Mesendoderm (in vitro differentiated cells): ENCODE data around the gene ADARB2.
"Not testable (repeated sequence)": the region's sequence is repeated elsewhere in the genome, so short reads cannot be mapped to it uniquely, and the experiment has no call there.

Experiments
- DNase-seq: peaks from one replicate; pipeline ENCODE4 v3.0.0; 2013
- H2AK5ac ChIP-seq: 2 replicates; pipeline ENCODE4 v1.6.1; 2013; ENCODE audit warnings: low read length, inconsistent platforms
- H2BK120ac ChIP-seq: 2 replicates; pipeline ENCODE4 v1.6.1; 2013; ENCODE audit warnings: low read depth, mild to moderate bottlenecking, low read length, moderate library complexity, mixed read lengths
- H2BK15ac ChIP-seq: replicated peaks from 2 replicates; pipeline ENCODE4 v1.6.1; 2013; ENCODE audit warnings: low read depth, mild to moderate bottlenecking, moderate library complexity
- H2BK5ac ChIP-seq: 2 replicates; pipeline ENCODE4 v1.6.1; 2013; ENCODE audit warnings: low read length, inconsistent platforms
- H3K18ac ChIP-seq: 2 replicates; pipeline ENCODE4 v1.6.1; 2013; ENCODE audit warnings: mild to moderate bottlenecking, low read length, mixed read lengths
- H3K23ac ChIP-seq: one replicate; pipeline ENCODE4 v1.6.1; 2013; ENCODE audit warnings: low read length
- H3K27ac ChIP-seq: 2 replicates; pipeline ENCODE4 v1.5.1; 2013; ENCODE audit warnings: low read depth, mild to moderate bottlenecking, inconsistent platforms, low read length, moderate library complexity
- H3K27me3 ChIP-seq: 2 replicates; pipeline ENCODE4 v1.6.1; 2013; ENCODE audit warnings: low read length, control low read depth, mild to moderate bottlenecking, inconsistent platforms; ENCODE audit not compliant: insufficient read depth, poor library complexity
- H3K36me3 ChIP-seq: 2 replicates; pipeline ENCODE4 v1.6.1; 2013; ENCODE audit warnings: low read length, inconsistent platforms; ENCODE audit not compliant: control insufficient read depth, insufficient read depth
- H3K4ac ChIP-seq: one replicate; pipeline ENCODE4 v1.6.1; 2013; ENCODE audit warnings: low read depth, mild to moderate bottlenecking, low read length, moderate library complexity
- H3K4me1 ChIP-seq: 2 replicates; pipeline ENCODE4 v1.6.1; 2013; ENCODE audit warnings: low read depth, low read length, inconsistent platforms; ENCODE audit not compliant: control insufficient read depth
- H3K4me2 ChIP-seq: 2 replicates; pipeline ENCODE4 v1.6.1; 2013; ENCODE audit warnings: low read length
- H3K4me3 ChIP-seq: 2 replicates; pipeline ENCODE4 v1.5.1; 2013; ENCODE audit warnings: mild to moderate bottlenecking, low read length
- H3K56ac ChIP-seq: one replicate; pipeline ENCODE4 v1.6.1; 2013; ENCODE audit warnings: low read length
- H3K79me1 ChIP-seq: 2 replicates; pipeline ENCODE4 v1.6.1; 2013; ENCODE audit warnings: low read length, inconsistent platforms
- H3K79me2 ChIP-seq: 2 replicates; pipeline ENCODE4 v1.6.1; 2013; ENCODE audit warnings: mild to moderate bottlenecking, low read length; ENCODE audit not compliant: control insufficient read depth, insufficient read depth
- H3K9ac ChIP-seq: 2 replicates; pipeline ENCODE4 v1.6.1; 2013; ENCODE audit warnings: low read length, inconsistent platforms
- H4K5ac ChIP-seq: one replicate; pipeline ENCODE4 v1.6.1; 2013; ENCODE audit warnings: low read length
- H4K8ac ChIP-seq: one replicate; pipeline ENCODE4 v1.6.1; 2013; ENCODE audit warnings: low read depth, mild to moderate bottlenecking, control low read depth, low read length, moderate library complexity
- WGBS: extraction: QIAGEN DNeasy Blood & Tissue Kit; methylation state at CpG from one replicate; pipeline ENCODE4 v1.1.7; 2013; ENCODE audit warnings: low lambda C conversion rate, missing lambda C conversion rate; ENCODE audit not compliant: insufficient coverage; ENCODE audit errors: extremely low coverage; 5-methylcytosine and 5-hydroxymethylcytosine counted together

Gene ADARB2

DNA sequence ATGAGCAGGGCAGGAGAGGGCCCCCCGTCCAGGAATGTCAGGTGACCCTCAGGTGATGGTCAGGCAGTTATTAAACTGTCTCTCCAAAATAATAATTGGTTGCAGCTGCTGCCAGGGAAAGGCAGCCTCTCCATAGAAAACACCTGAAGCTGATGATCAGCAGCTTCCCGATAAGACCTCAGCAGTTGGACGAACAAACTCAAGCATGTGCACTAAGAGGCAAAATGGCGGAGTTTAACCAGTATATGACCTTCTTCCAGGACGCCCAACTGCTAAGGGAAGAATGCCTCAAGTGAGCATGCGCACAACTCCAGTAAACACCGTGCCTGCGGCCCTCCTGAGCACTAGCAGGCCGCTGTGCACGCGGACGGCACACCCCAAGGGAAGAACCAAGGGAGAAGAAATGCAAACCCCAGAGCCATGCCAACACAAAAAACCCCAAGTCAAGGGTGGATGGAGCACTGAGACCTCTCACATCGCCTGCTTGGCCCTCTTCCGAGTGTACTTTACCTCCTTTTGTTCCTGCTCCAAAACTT is 38.9 kb upstream of the ADARB2 start:
- H3K4me1 ChIP-seq: no peaks in the 10 kb centered on the region
- H4K5ac ChIP-seq: no peak overlapping the region
- H4K8ac ChIP-seq: no peak overlapping the region
- H3K9ac ChIP-seq: no peak overlapping the region
- no CpG with 5 or more reads among the region's 14 CpGs for WGBS
- H2BK120ac ChIP-seq: no peak overlapping the region
- no peak overlapping the region for H2BK5ac ChIP-seq
- H3K18ac ChIP-seq: no peak overlapping the region
- H3K4ac ChIP-seq: no peak overlapping the region
- no peak overlapping the region for H3K4me3 ChIP-seq
- no peaks in the 10 kb centered on the region for H3K79me2 ChIP-seq
- no peak overlapping the region for H3K23ac ChIP-seq
- H3K4me2 ChIP-seq: no peak overlapping the region
- no peak overlapping the region for H3K27ac ChIP-seq
- DNase-seq: no peak
- no peaks in the 10 kb centered on the region for H3K36me3 ChIP-seq
- no peaks in the 10 kb centered on the region for H3K27me3 ChIP-seq
- H3K56ac ChIP-seq: no peak overlapping the region
- no peaks in the 10 kb centered on the region for H3K79me1 ChIP-seq
- no peak overlapping the region for H2AK5ac ChIP-seq
- H2BK15ac ChIP-seq: no peak overlapping the region

GRCh38 chr10:1774796-1775195 is 37.5 kb upstream of the ADARB2 start:
- Histone ChIP-seq H3K79me1 (no peaks in the 10 kb centered on the region), H3K79me2 (no peaks in the 10 kb centered on the region), H4K8ac (no peak overlapping the region), H2BK5ac (no peak overlapping the region), H3K56ac (no peak overlapping the region), H2BK120ac (no peak overlapping the region), H3K4me3 (no peak overlapping the region), H2BK15ac (no peak overlapping the region), H3K18ac (no peak overlapping the region), H3K36me3 (no peaks in the 10 kb centered on the region), H3K23ac (no peak overlapping the region), H3K4ac (no peak overlapping the region), H4K5ac (no peak overlapping the region), H3K4me2 (no peak overlapping the region), H3K27me3 (no peaks in the 10 kb centered on the region), H3K27ac (no peak overlapping the region), H3K4me1 (no peaks in the 10 kb centered on the region), H2AK5ac (no peak overlapping the region), H3K9ac (no peak overlapping the region)
- WGBS: no CpG with 5 or more reads among the region's 5 CpGs
- peak; percentile 92 for DNase-seq

GRCh38 chr10:1773204-1773603 is 35.9 kb upstream of the ADARB2 start:
- not testable (repeated sequence) for H3K79me2 ChIP-seq, H3K27ac ChIP-seq, H3K9ac ChIP-seq, H3K4me3 ChIP-seq, H3K4ac ChIP-seq, H4K5ac ChIP-seq, H3K4me2 ChIP-seq, H2BK15ac ChIP-seq, H3K4me1 ChIP-seq, H3K79me1 ChIP-seq, H3K23ac ChIP-seq, DNase-seq, H3K27me3 ChIP-seq, H3K36me3 ChIP-seq, H4K8ac ChIP-seq, H2BK5ac ChIP-seq, H3K18ac ChIP-seq, H3K56ac ChIP-seq, H2AK5ac ChIP-seq, H2BK120ac ChIP-seq
- no CpG with 5 or more reads among the region's 23 CpGs for WGBS

- no peaks in the 10 kb centered on the region for H3K36me3 ChIP-seq
- no peak overlapping the region for H3K56ac ChIP-seq
- H3K79me2 ChIP-seq: no peaks in the 10 kb centered on the region
- H3K23ac ChIP-seq: no peak overlapping the region
- no peak overlapping the region for H2BK5ac ChIP-seq
- H3K4me1 ChIP-seq: no peaks in the 10 kb centered on the region
- H3K18ac ChIP-seq: no peak overlapping the region
- no CpG with 5 or more reads among the region's 10 CpGs for WGBS
- no peak overlapping the region for H2AK5ac ChIP-seq
- H3K27ac ChIP-seq: no peak overlapping the region
- no peak overlapping the region for H2BK15ac ChIP-seq
- H4K5ac ChIP-seq: no peak overlapping the region
- no peak for DNase-seq
- no peak overlapping the region for H4K8ac ChIP-seq
- no peaks in the 10 kb centered on the region for H3K27me3 ChIP-seq
- no peak overlapping the region for H3K9ac ChIP-seq
- no peak overlapping the region for H3K4me2 ChIP-seq
- no peak overlapping the region for H3K4ac ChIP-seq
- H2BK120ac ChIP-seq: no peak overlapping the region
- no peaks in the 10 kb centered on the region for H3K79me1 ChIP-seq
- no peak overlapping the region for H3K4me3 ChIP-seq
These were observed 28.7 kb upstream of the ADARB2 start for GRCh38 chr10:1766049-1766448.

GRCh38 chr10:1762076-1762475 is 24.8 kb upstream of the ADARB2 start:
- H3K79me2 ChIP-seq: no peaks in the 10 kb centered on the region
- H2AK5ac ChIP-seq: no peak overlapping the region
- H3K4me1 ChIP-seq: no peaks in the 10 kb centered on the region
- H4K8ac ChIP-seq: no peak overlapping the region
- DNase-seq: no peak
- no peak overlapping the region for H3K9ac ChIP-seq
- H3K27ac ChIP-seq: no peak overlapping the region
- H3K23ac ChIP-seq: no peak overlapping the region
- no peak overlapping the region for H3K56ac ChIP-seq
- no peak overlapping the region for H2BK15ac ChIP-seq
- H3K36me3 ChIP-seq: no peaks in the 10 kb centered on the region
- H3K27me3 ChIP-seq: no peaks in the 10 kb centered on the region
- no peaks in the 10 kb centered on the region for H3K79me1 ChIP-seq
- H3K18ac ChIP-seq: no peak overlapping the region
- H3K4me3 ChIP-seq: no peak overlapping the region
- H4K5ac ChIP-seq: no peak overlapping the region
- no peak overlapping the region for H2BK5ac ChIP-seq
- no peak overlapping the region for H2BK120ac ChIP-seq
- WGBS: no CpG with 5 or more reads among the region's 8 CpGs
- H3K4ac ChIP-seq: no peak overlapping the region
- no peak overlapping the region for H3K4me2 ChIP-seq

GRCh38 chr10:1754506-1755153 is 17.3 kb upstream of the ADARB2 start:
- H2AK5ac ChIP-seq: no peak overlapping the region
- H3K56ac ChIP-seq: no peak overlapping the region
- no peak overlapping the region for H2BK120ac ChIP-seq
- no peaks in the 10 kb centered on the region for H3K36me3 ChIP-seq
- no peaks in the 10 kb centered on the region for H3K27me3 ChIP-seq
- H3K9ac ChIP-seq: no peak overlapping the region
- no peak overlapping the region for H2BK5ac ChIP-seq
- no peaks in the 10 kb centered on the region for H3K79me1 ChIP-seq
- H4K8ac ChIP-seq: no peak overlapping the region
- no peak overlapping the region for H4K5ac ChIP-seq
- no peak overlapping the region for H2BK15ac ChIP-seq
- H3K4me3 ChIP-seq: no peak overlapping the region
- H3K23ac ChIP-seq: no peak overlapping the region
- peak; percentile 30 for DNase-seq
- WGBS: no CpG with 5 or more reads among the region's 19 CpGs
- no peak overlapping the region for H3K27ac ChIP-seq
- H3K4ac ChIP-seq: no peak overlapping the region
- H3K4me2 ChIP-seq: no peak overlapping the region
- no peaks in the 10 kb centered on the region for H3K4me1 ChIP-seq
- H3K79me2 ChIP-seq: no peaks in the 10 kb centered on the region
- no peak overlapping the region for H3K18ac ChIP-seq
